ENCODE results near the gene STXBP3.

DNA sequence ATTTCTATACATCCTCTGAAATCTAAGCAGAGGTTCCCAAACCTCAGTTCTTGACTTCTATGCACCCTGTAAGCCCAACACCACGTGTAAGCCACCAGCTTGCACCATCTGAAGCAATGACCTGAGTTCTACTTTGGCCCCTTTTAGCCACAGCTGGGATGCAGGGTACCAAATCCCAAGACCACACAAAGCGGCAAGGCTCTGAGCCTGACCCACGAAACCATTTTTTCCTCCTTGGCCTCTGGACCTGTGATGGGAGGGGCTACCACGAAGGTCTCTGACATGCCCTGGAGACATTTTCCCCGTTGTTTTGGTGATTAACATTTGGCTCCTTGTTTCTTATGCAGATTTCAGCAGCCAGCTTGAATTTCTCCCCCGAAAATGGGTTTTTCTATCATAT lies 38.8 kb downstream of the STXBP3 start:
- TF ChIP-seq, protein P1, sequence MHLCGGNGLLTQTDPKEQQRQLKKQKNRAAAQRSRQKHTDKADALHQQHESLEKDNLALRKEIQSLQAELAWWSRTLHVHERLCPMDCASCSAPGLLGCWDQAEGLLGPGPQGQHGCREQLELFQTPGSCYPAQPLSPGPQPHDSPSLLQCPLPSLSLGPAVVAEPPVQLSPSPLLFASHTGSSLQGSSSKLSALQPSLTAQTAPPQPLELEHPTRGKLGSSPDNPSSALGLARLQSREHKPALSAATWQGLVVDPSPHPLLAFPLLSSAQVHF (CRISPR knock-in tag; IDR thresholded peaks at IDR 0.05): no peak
- TF ChIP-seq, protein P2, sequence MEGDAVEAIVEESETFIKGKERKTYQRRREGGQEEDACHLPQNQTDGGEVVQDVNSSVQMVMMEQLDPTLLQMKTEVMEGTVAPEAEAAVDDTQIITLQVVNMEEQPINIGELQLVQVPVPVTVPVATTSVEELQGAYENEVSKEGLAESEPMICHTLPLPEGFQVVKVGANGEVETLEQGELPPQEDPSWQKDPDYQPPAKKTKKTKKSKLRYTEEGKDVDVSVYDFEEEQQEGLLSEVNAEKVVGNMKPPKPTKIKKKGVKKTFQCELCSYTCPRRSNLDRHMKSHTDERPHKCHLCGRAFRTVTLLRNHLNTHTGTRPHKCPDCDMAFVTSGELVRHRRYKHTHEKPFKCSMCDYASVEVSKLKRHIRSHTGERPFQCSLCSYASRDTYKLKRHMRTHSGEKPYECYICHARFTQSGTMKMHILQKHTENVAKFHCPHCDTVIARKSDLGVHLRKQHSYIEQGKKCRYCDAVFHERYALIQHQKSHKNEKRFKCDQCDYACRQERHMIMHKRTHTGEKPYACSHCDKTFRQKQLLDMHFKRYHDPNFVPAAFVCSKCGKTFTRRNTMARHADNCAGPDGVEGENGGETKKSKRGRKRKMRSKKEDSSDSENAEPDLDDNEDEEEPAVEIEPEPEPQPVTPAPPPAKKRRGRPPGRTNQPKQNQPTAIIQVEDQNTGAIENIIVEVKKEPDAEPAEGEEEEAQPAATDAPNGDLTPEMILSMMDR (CRISPR knock-in tag; IDR thresholded peaks at IDR 0.05): no peak
- TF ChIP-seq YY1 (IDR thresholded peaks at IDR 0.05; ENCODE audit: insufficient read depth, insufficient replicate concordance, low read depth, low read length) (no peak), JUN (CRISPR knock-in tag; IDR thresholded peaks at IDR 0.05) (no peak), EZH2 (conservative IDR thresholded peaks at IDR 0.05; ENCODE audit: low read depth, low read length) (no peak), ZNF792 (CRISPR knock-in tag; IDR thresholded peaks at IDR 0.05) (no peak), SUZ12 (IDR thresholded peaks at IDR 0.05; ENCODE audit: low read depth, low read length) (no peak), SMARCC2 (IDR thresholded peaks at IDR 0.05) (no peak), POLR2A (IDR thresholded peaks at IDR 0.05; ENCODE audit: insufficient read depth in 1 of 2, low read depth in 2 of 2, low read length in 2 of 2) (no peak), MATR3 (CRISPR knock-in tag; IDR thresholded peaks at IDR 0.05) (no peak), HOXA9 (CRISPR knock-in tag; IDR thresholded peaks at IDR 0.05; ENCODE audit: borderline replicate concordance) (no peak), NFATC3 (CRISPR knock-in tag; IDR thresholded peaks at IDR 0.05) (no peak), ZNF616 (CRISPR knock-in tag; IDR thresholded peaks at IDR 0.05; ENCODE audit: low read depth) (no peak)
- TF ChIP-seq, protein P3, sequence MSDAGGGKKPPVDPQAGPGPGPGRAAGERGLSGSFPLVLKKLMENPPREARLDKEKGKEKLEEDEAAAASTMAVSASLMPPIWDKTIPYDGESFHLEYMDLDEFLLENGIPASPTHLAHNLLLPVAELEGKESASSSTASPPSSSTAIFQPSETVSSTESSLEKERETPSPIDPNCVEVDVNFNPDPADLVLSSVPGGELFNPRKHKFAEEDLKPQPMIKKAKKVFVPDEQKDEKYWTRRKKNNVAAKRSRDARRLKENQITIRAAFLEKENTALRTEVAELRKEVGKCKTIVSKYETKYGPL (CRISPR knock-in tag; IDR thresholded peaks at IDR 0.05): no peak
